Endothelial cell of umbilical vein (primary cell): ENCODE data around the gene SMIM20. TPM values are rescaled to one million over a fixed set of nuclear protein-coding genes. Genes with fewer than 3 reads are reported as not detected.
A peak's percentile ranks its signal among the peaks of the same experiment; 100 is the strongest.

Experiments
- Bru-seq: library from RNA; stranded (reverse); fragments of 400-500 nt; gene quantifications from one replicate; lab custom pipeline; 2021; lab: Mats Ljungman, UMichigan
- BruChase-seq, 2 experiments: library from RNA; stranded (reverse); fragments of 400-500 nt; gene quantifications; one replicate each; lab custom pipeline; 2021; lab: Mats Ljungman, UMichigan
- BruUV-seq: library from RNA; stranded (reverse); fragments of 400-500 nt; replicated peaks from 2 replicates; lab custom pipeline; 2021; lab: Mats Ljungman, UMichigan
- CTCF ChIA-PET: fragments of 300-600, 350-600 bp; sonication (Branson Sonifier 250); formaldehyde crosslinking; loops from one replicate; lab custom pipeline; 2021; ENCODE audit warnings: antibody characterized with exemption, inconsistent platforms; lab: Charles Lee
- POLR2A ChIA-PET: fragments of 300-600, 350-600 bp; sonication (Branson Sonifier 250); formaldehyde crosslinking; loops from one replicate; lab custom pipeline; 2021; ENCODE audit warnings: antibody characterized with exemption, inconsistent platforms; lab: Charles Lee
- DNase-seq: peaks from one replicate; pipeline ENCODE4 v3.0.0-alpha.2; 2011; ENCODE audit warnings: low read depth, low spot score
- FAIRE-seq: peaks from 2 replicates; lab custom pipeline; 2011; peaks lifted over from hg19 to GRCh38; lab: Jason Lieb, UNC
- H2AFZ ChIP-seq: 2 replicates; pipeline ENCODE4 v1.6.0; 2012; ENCODE audit warnings: low read depth, low read length, control low read depth, inconsistent platforms
- H3K27ac ChIP-seq: 2 replicates; pipeline ENCODE4 v1.5.1; 2011; ENCODE audit warnings: low read depth, mild to moderate bottlenecking, control low read depth, low read length, moderate library complexity; ENCODE audit not compliant: insufficient read depth
- H3K27me3 ChIP-seq, 2 experiments: 2 replicates each; pipeline versions ENCODE4 v1.6.0 to v1.6.1; 2011; ENCODE audit warnings: low read length in 2 of 2, mixed read lengths in 1 of 2; ENCODE audit not compliant: control insufficient read depth in 2 of 2, insufficient read depth in 2 of 2
- H3K36me3 ChIP-seq, 2 experiments: 2 replicates in 1 of 2; 3 replicates in 1 of 2; pipeline ENCODE4 v1.5.1; 2011; ENCODE audit warnings: low read length in 2 of 2, mild to moderate bottlenecking in 1 of 2, moderate library complexity in 1 of 2; ENCODE audit not compliant: control insufficient read depth in 2 of 2, insufficient read depth in 2 of 2; ENCODE audit errors: extremely low read depth in 1 of 2
- H3K4me1 ChIP-seq: 3 replicates; pipeline ENCODE4 v1.5.1; 2011; ENCODE audit warnings: mild to moderate bottlenecking, low read length; ENCODE audit not compliant: control insufficient read depth, insufficient read depth; ENCODE audit errors: extremely low read depth
- H3K4me2 ChIP-seq: 2 replicates; pipeline ENCODE4 v1.6.1; 2011; ENCODE audit warnings: low read length, control low read depth, mixed read lengths; ENCODE audit not compliant: insufficient read depth
- H3K4me3 ChIP-seq, 3 experiments: fragments of 200-600 bp in 1 of 3; sonication (generic), shearing (Covaris generic) in 1 of 3; replicated peaks in 1 of 3; 2 replicates each; pipeline ENCODE4 v1.5.1; 2011 to 2016; ENCODE audit warnings: control low read depth in 3 of 3, low read length in 3 of 3, mild to moderate bottlenecking in 2 of 3, inconsistent platforms in 1 of 3, low read depth in 1 of 3, moderate library complexity in 1 of 3; ENCODE audit not compliant: insufficient read depth in 1 of 3
- H3K79me2 ChIP-seq: 2 replicates; pipeline ENCODE4 v1.6.0; 2012; ENCODE audit warnings: low read length, inconsistent platforms; ENCODE audit not compliant: control insufficient read depth, insufficient read depth
- H3K9ac ChIP-seq: replicated peaks from 2 replicates; pipeline ENCODE3; 2011; ENCODE audit warnings: low read length, control low read depth; ENCODE audit not compliant: insufficient read depth; ENCODE audit errors: extremely low read depth
- H3K9me1 ChIP-seq: replicated peaks from 3 replicates; pipeline ENCODE4 v1.6.0; 2011; ENCODE audit warnings: mild to moderate bottlenecking, low read length; ENCODE audit not compliant: control insufficient read depth, insufficient read depth; ENCODE audit errors: extremely low read depth
- H3K9me3 ChIP-seq: replicated peaks from 2 replicates; pipeline ENCODE4 v1.5.1; 2012; ENCODE audit warnings: low read length, inconsistent platforms; ENCODE audit not compliant: control insufficient read depth, insufficient read depth
- H4K20me1 ChIP-seq: replicated peaks from 2 replicates; pipeline ENCODE3; 2011; ENCODE audit warnings: mild to moderate bottlenecking, low read length; ENCODE audit not compliant: control insufficient read depth, insufficient read depth; ENCODE audit errors: extremely low read depth
- GATA2 ChIP-seq: IDR thresholded peaks from 2 replicates; pipeline ENCODE4 v1.7.0; 2011; ENCODE audit warnings: low read depth, mild to moderate bottlenecking, moderate library complexity, mixed read lengths, low read length; ENCODE audit not compliant: insufficient read length, insufficient read depth
- JUN ChIP-seq: IDR thresholded peaks from 2 replicates; pipeline ENCODE4 v1.6.1; 2011; ENCODE audit warnings: borderline replicate concordance, low read depth; ENCODE audit not compliant: insufficient read length, insufficient read depth
- POLR2A ChIP-seq: IDR thresholded peaks from 2 replicates; pipeline ENCODE4 v1.6.1; 2012; ENCODE audit warnings: low read depth, mild to moderate bottlenecking, control low read depth, low read length
- POLR2AphosphoS5 ChIP-seq: IDR thresholded peaks from 2 replicates; pipeline ENCODE4 v1.6.1; 2012; ENCODE audit warnings: low read depth, mild to moderate bottlenecking, control low read depth, low read length, moderate library complexity; ENCODE audit not compliant: insufficient read depth
- dilution Hi-C: fragments of 300-500 bp; cut with MboI; formaldehyde crosslinking; loops from one replicate; pipeline ENCODE4 v1.15.0; 2019; ENCODE audit warnings: low sequenced_read_pairs; ENCODE audit not compliant: extremely low pct_ligation_motif_present
- intact Hi-C: fragments of 100-400 bp; cut with micrococcal nuclease; formaldehyde crosslinking; loops from one replicate; pipeline ENCODE4 v1.10.0; 2022
- long read RNA-seq: library from polyadenylated mRNA; stranded (forward); transcript quantifications from one replicate; pipeline ENCODE4 v2.0.0, GENCODE V29; 2021
- polyA minus RNA-seq, 3 experiments: library from RNA; depleted of rRNA, polyadenylated mRNA; stranded (reverse); fragments of >200 nt; gene quantifications; 1 replicate in 1 of 3; 2 replicates in 2 of 3; pipeline ENCODE4 v1.2.3, GENCODE V29; 2011
- polyA plus RNA-seq, 4 experiments: library from polyadenylated mRNA; depleted of rRNA in 3 of 4; stranded (reverse) in 3 of 4; unstranded in 1 of 4; fragments of >200 nt; gene quantifications; 2 replicates each; pipeline versions ENCODE4 v1.2.1 to v1.2.3, GENCODE V29; 2011 to 2012; ENCODE audit warnings: missing spikeins in 1 of 4
- total RNA-seq: library from RNA; stranded (reverse); gene quantifications from 2 replicates; pipeline ENCODE4 v1.2.3, GENCODE V29; 2021
- TF ChIP-seq, protein P1 (sequence below): IDR thresholded peaks from 2 replicates; pipeline ENCODE4 v1.6.1; 2011; ENCODE audit not compliant: insufficient read depth, insufficient read length

The SMIM20 gene
- total RNA-seq, result 18.1 and 19.2 TPM in 2 replicates
- 6.8 and 10.2 TPM in 2 replicates for polyA plus RNA-seq
- 14.1 and 15.0 TPM in 2 replicates for polyA plus RNA-seq (2011; cell fraction: cytosol; rRNA removed)
- polyA plus RNA-seq (2011; cell fraction: nucleus; rRNA removed), result 4.7 and 5.9 TPM in 2 replicates
- 11.6 and 15.0 TPM in 2 replicates for polyA plus RNA-seq (2012)
- polyA minus RNA-seq, result 1.5 and 2.1 TPM in 2 replicates
- 5.8 TPM for polyA minus RNA-seq (2011; cell fraction: cytosol; rRNA and poly(A)+ RNA removed)
- polyA minus RNA-seq (2011; cell fraction: nucleus; rRNA and poly(A)+ RNA removed), result 1.9 and 4.0 TPM in 2 replicates
- percentile 63 among the genes with signal in this experiment for Bru-seq, nascent RNA
- percentile 68 among the genes with signal in this experiment for BruChase-seq, experiment 1, labeled RNA remaining after a 6-hour chase
- percentile 60 among the genes with signal in this experiment for BruChase-seq, experiment 2, labeled RNA remaining after a 2-hour chase
- long read RNA-seq, transcript SMIM20-201 (3 exons, 935 nt), result major isoform, 65 of 68 reads
- long read RNA-seq, partial matches to known transcripts, result 0 of 68 reads
- long read RNA-seq, other reads (novel, unspliced or antisense), result 0 of 68 reads

DNA sequence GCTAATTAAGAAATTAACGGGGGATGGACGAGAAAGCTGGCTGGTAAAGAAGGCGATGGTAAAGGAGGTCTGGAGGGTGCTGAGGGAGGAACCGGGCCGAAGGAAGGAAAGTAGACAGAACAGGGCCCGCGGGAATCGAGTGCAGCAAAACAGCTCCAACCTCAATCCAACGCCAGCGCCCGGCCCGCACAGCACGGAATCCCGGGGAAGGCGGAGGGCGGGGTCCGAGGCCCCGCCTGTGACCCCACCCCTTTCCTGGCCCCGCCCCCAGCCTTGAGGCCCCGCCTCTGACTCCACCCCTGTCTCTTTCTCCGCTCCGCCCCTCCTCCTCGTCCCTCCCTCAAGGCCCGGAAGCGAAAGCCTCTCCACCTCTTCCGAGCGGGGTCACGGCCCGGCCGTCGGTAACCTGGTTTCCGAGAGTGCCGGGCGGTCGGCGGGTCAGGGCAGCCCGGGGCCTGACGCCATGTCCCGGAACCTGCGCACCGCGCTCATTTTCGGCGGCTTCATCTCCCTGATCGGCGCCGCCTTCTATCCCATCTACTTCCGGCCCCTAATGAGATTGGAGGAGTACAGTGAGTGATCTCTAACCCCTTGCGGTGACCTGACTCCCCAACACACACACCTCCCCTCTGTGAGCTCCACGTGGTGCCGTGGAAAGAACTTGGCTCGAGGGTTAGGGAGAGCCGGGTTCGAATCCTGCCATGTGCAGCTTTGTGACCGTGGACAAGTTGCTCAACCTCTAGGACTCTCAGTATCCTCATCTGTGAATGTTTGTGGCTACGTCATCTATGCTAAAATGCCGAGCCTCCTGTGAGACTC is at the start of gene SMIM20:
Gene SMIM20 (plus strand): TSS at position 370 of the 819 bp plus-strand sequence. CDS start 94 bp downstream, at position 464.
- H3K27me3 ChIP-seq, result no peaks in the 10 kb centered on the region
- no peaks in the 10 kb centered on the region for H3K9me3 ChIP-seq
- BruUV-seq, result TSS peak; percentile 80
- peak within 1 kb of the TSS; percentile 94 for H3K4me2 ChIP-seq
- peak; percentile 81 for TF ChIP-seq POLR2AphosphoS5
- TF ChIP-seq GATA2, result no peak
- TF ChIP-seq, protein P1, sequence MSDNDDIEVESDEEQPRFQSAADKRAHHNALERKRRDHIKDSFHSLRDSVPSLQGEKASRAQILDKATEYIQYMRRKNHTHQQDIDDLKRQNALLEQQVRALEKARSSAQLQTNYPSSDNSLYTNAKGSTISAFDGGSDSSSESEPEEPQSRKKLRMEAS, result peak; percentile 9
- TF ChIP-seq JUN, result no peak
- peak; percentile 85 for TF ChIP-seq POLR2A
- peak within 1 kb of the TSS; percentile 95 for H2AFZ ChIP-seq
- no peaks in the 10 kb centered on the region for H3K79me2 ChIP-seq
- H3K9ac ChIP-seq, result peak within 1 kb of the TSS; percentile 76
- no peaks in the 10 kb centered on the region for H4K20me1 ChIP-seq
- H3K9me1 ChIP-seq, result no peaks in the 10 kb centered on the region
- H3K4me3 ChIP-seq, result peak within 1 kb of the TSS; percentile 54 to 79 (median 67)
- H3K4me1 ChIP-seq, result peaks cover 8% of the 10 kb centered on the region
- FAIRE-seq (peak; percentile 95), DNase-seq (peak; percentile 78)
- ChIA-PET CTCF (interaction anchor here (1.0 to 1.9 kb wide), 4 partner anchors 15 to 602 kb away, joined by 3 to 6 read pairs (median 4); partner anchors contain the start of gene ZCCHC4), POLR2A (interaction anchor here (1.5 kb wide), 1 partner anchor 46 kb away, joined by 4 read pairs; no protein-coding TSS in a partner anchor)
- H3K27ac ChIP-seq, result peak within 1 kb of the TSS; percentile 58
- H3K36me3 ChIP-seq, result no peaks in the 10 kb centered on the region
- dilution Hi-C loops (no loop called here), intact Hi-C loops (loop anchor here (1.0 to 5.0 kb wide), 2 partner anchors 55 to 457 kb away; no protein-coding TSS in a partner anchor)
